Trophoblast cell (in vitro differentiated cells and primary cell): Measurements from ENCODE around the gene DDX11.
"Not testable (repeated sequence)": the region's sequence is repeated elsewhere in the genome, so short reads cannot be mapped to it uniquely, and the experiment has no call there.

Source experiments
- DNase-seq, 2 donors: peaks; one replicate each; pipeline ENCODE4 v3.0.0-alpha.2; 2016
- H2AFZ ChIP-seq: 2 replicates; pipeline ENCODE4 v1.6.1; 2013; ENCODE audit warnings: low read length, moderate library complexity, mild to moderate bottlenecking; ENCODE audit not compliant: insufficient read depth, poor library complexity
- H2AK5ac ChIP-seq: 2 replicates; pipeline ENCODE4 v1.6.1; 2013; ENCODE audit warnings: mild to moderate bottlenecking, low read length
- H2BK120ac ChIP-seq: 2 replicates; pipeline ENCODE4 v1.6.1; 2013; ENCODE audit warnings: low read length, mild to moderate bottlenecking, moderate library complexity; ENCODE audit not compliant: insufficient read depth, poor library complexity
- H2BK12ac ChIP-seq: 2 replicates; pipeline ENCODE4 v1.6.1; 2013; ENCODE audit warnings: mild to moderate bottlenecking, low read length, moderate library complexity
- H2BK5ac ChIP-seq: 2 replicates; pipeline ENCODE4 v1.6.1; 2013; ENCODE audit warnings: low read length, low read depth, moderate library complexity, mild to moderate bottlenecking; ENCODE audit not compliant: poor library complexity
- H3K14ac ChIP-seq: 2 replicates; pipeline ENCODE4 v1.6.1; 2013; ENCODE audit warnings: mild to moderate bottlenecking, low read length
- H3K18ac ChIP-seq: 2 replicates; pipeline ENCODE4 v1.6.1; 2013; ENCODE audit warnings: mild to moderate bottlenecking, low read length
- H3K23ac ChIP-seq: 2 replicates; pipeline ENCODE4 v1.6.1; 2013; ENCODE audit warnings: low read length
- H3K27ac ChIP-seq: 2 replicates; pipeline ENCODE4 v1.5.1; 2013; ENCODE audit warnings: low read depth, mild to moderate bottlenecking, inconsistent platforms, low read length, moderate library complexity
- H3K27me3 ChIP-seq: 2 replicates; pipeline ENCODE4 v1.6.1; 2013; ENCODE audit warnings: inconsistent platforms, mild to moderate bottlenecking, low read length, moderate library complexity; ENCODE audit not compliant: insufficient read depth
- H3K36me3 ChIP-seq, 2 experiments: 1 replicate in 1 of 2; 2 replicates in 1 of 2; pipeline ENCODE4 v1.6.1; 2013; ENCODE audit warnings: low read length in 2 of 2, mild to moderate bottlenecking in 2 of 2, moderate library complexity in 1 of 2; ENCODE audit not compliant: insufficient read depth in 2 of 2, control insufficient read depth in 1 of 2
- H3K4ac ChIP-seq: 2 replicates; pipeline ENCODE4 v1.6.1; 2013; ENCODE audit warnings: low read depth, mild to moderate bottlenecking, low read length, moderate library complexity
- H3K4me1 ChIP-seq, 2 experiments: 1 replicate in 1 of 2; 2 replicates in 1 of 2; pipeline ENCODE4 v1.6.1; 2013; ENCODE audit warnings: low read length in 2 of 2, mild to moderate bottlenecking in 2 of 2, moderate library complexity in 1 of 2; ENCODE audit not compliant: insufficient read depth in 2 of 2, control insufficient read depth in 1 of 2
- H3K4me2 ChIP-seq: 2 replicates; pipeline ENCODE4 v1.6.1; 2013; ENCODE audit warnings: inconsistent platforms, mild to moderate bottlenecking, low read length, moderate library complexity
- H3K4me3 ChIP-seq: 2 replicates; pipeline ENCODE4 v1.5.1; 2013; ENCODE audit warnings: mild to moderate bottlenecking, low read depth, low read length, inconsistent platforms
- H3K79me1 ChIP-seq: one replicate; pipeline ENCODE4 v1.6.1; 2013; ENCODE audit warnings: low read length
- H3K79me2 ChIP-seq: 2 replicates; pipeline ENCODE4 v1.6.1; 2013; ENCODE audit warnings: low read length, mild to moderate bottlenecking; ENCODE audit not compliant: control insufficient read depth, insufficient read depth, poor library complexity
- H3K9ac ChIP-seq: 2 replicates; pipeline ENCODE4 v1.6.1; 2013; ENCODE audit warnings: mild to moderate bottlenecking, low read length
- H3K9me3 ChIP-seq: 2 replicates; pipeline ENCODE4 v1.6.1; 2013; ENCODE audit warnings: low read depth, mild to moderate bottlenecking, control low read depth, inconsistent platforms, low read length; ENCODE audit not compliant: insufficient read depth
- H4K12ac ChIP-seq: 2 replicates; pipeline ENCODE4 v1.6.1; 2013; ENCODE audit warnings: low read depth, mild to moderate bottlenecking, low read length, moderate library complexity
- H4K8ac ChIP-seq: 2 replicates; pipeline ENCODE4 v1.6.1; 2013; ENCODE audit warnings: low read depth, mild to moderate bottlenecking, low read length, moderate library complexity
- H4K91ac ChIP-seq: one replicate; pipeline ENCODE4 v1.6.1; 2013; ENCODE audit warnings: low read depth, mild to moderate bottlenecking, low read length, moderate library complexity
- WGBS: extraction: QIAGEN DNeasy Blood & Tissue Kit; methylation state at CpG from one replicate; pipeline ENCODE4 v1.1.7; 2013; ENCODE audit warnings: missing lambda C conversion rate; ENCODE audit not compliant: insufficient read length, insufficient coverage; ENCODE audit errors: extremely low coverage; 5-methylcytosine and 5-hydroxymethylcytosine counted together

DDX11 gene

DNA sequence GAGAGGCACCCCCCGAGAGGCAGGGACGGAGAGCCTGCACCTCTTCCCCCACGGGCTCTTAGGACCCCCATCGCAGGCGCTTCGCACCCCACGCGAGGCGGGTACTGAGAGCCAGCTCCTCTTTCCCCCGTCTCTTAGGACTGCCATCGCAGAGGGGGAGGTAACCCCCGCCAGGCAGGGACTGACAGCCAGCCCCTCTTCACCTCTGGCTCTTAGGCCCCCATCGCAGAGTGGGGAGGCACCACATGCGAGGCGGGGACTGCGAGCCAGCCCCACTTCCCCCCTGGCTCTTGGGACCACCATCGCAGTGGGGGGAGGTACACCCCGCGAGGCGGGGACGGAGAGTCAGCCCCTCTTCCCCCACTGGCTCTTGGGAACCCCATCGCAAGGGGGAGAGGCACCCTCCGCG is 46.1 kb downstream of the DDX11 start:
- no peak for DNase-seq
- H2AK5ac ChIP-seq, result no peak overlapping the region
- H3K4me3 ChIP-seq, result no peak overlapping the region
- no peak overlapping the region for H2BK120ac ChIP-seq
- no peaks in the 10 kb centered on the region for H3K79me1 ChIP-seq
- H3K9ac ChIP-seq, result no peak overlapping the region
- no peaks in the 10 kb centered on the region for H3K9me3 ChIP-seq
- H3K4ac ChIP-seq, result no peak overlapping the region
- no peak overlapping the region for H4K12ac ChIP-seq
- no peaks in the 10 kb centered on the region for H3K36me3 ChIP-seq
- no peak overlapping the region for H3K4me2 ChIP-seq
- H4K8ac ChIP-seq, result no peak overlapping the region
- H3K18ac ChIP-seq, result no peak overlapping the region
- peaks cover 7 to 16% of the 10 kb centered on the region in 2 experiments for H3K4me1 ChIP-seq
- H2BK12ac ChIP-seq, result no peak overlapping the region
- H2BK5ac ChIP-seq, result no peak overlapping the region
- H4K91ac ChIP-seq, result no peak overlapping the region
- no peak overlapping the region for H3K23ac ChIP-seq
- H3K27ac ChIP-seq, result no peak overlapping the region
- no CpG with 5 or more reads among the region's 24 CpGs for WGBS
- H3K14ac ChIP-seq, result no peak overlapping the region
- H3K27me3 ChIP-seq, result peaks cover 30% of the 10 kb centered on the region
- no peak overlapping the region for H2AFZ ChIP-seq
- H3K79me2 ChIP-seq, result no peaks in the 10 kb centered on the region

DNA sequence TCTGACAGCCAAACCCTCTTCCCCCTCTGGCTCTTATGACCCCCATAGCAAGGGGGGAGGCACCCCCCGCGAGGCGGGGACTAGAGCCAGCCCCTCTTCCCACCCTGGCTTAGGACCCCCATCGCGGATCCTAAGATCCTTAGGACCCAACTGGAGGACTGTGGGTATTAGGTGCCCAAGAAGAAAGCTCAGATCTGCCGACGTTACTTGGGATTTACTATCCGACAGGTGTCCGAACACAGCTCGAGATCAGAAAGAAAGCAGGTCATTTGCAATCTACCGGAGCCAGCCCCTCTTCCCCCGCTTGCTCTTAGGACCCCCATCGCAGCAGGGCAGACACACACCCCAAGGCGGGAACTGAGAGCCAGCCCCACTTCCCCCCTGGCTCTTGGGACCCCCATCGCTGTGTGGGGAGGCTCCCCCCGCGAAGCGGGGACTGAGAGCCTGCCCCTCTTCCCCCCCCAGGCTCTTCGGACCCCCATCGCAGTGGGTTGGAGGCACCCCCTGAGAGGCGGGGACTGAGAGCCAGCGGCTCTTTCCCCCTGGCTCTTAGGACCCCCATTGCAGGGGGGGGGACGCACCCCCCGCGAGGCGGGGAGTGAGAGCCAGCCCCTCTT is 46.8 kb downstream of the DDX11 start:
- no CpG with 5 or more reads among the region's 26 CpGs for WGBS

DNA sequence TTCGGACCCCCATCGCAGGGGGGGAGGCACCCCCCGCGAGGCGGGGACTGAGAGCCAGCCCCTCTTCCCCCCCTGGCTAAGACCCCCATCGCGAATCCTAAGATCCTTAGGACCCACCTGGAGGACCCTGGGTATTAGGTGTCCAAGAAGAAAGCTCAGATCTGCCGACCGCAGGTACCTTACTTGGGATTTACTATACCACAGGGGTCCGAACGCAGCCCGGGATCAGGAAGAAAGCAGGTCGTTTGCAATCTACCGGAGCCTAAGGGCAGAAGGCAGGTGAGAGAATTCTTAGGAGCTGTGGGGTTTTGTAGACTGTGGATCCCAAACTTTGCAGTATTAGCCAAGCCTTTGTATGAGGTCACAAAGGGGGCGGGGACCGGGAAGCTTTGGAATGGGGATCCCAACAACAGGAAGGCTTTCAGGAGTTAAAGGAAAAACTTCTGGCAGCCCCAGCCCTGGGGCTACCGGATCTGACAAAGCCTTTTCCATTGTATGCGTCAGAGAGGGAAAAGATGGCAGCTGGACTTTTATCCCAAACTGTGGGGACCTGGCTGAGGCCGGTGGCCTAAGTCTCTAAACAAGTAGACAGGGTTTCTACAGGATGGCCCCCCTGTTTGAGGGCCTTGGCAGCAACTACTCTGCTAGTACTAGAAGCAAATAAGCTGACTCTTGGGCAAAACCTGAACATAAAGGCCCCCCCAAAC is 47.5 kb downstream of the DDX11 start:
- H4K8ac ChIP-seq, H3K79me1 ChIP-seq, H4K12ac ChIP-seq: not testable (repeated sequence)

More for the DNA sequence above, 46.8 kb downstream of the DDX11 start:
- no peak overlapping the region for H3K9ac ChIP-seq
- no peak overlapping the region for H3K18ac ChIP-seq
- H4K12ac ChIP-seq, result no peak overlapping the region
- peak overlapping the region; percentile 47 for H3K4me2 ChIP-seq
- H3K79me2 ChIP-seq, result no peaks in the 10 kb centered on the region
- H3K27me3 ChIP-seq, result peaks cover 30% of the 10 kb centered on the region
- no peak overlapping the region for H2BK120ac ChIP-seq
- H3K14ac ChIP-seq, result no peak overlapping the region
- H3K4me1 ChIP-seq, result peaks cover 7 to 16% of the 10 kb centered on the region in 2 experiments
- no peak overlapping the region for H2BK12ac ChIP-seq
- H3K9me3 ChIP-seq, result no peaks in the 10 kb centered on the region
- H4K8ac ChIP-seq, result no peak overlapping the region
- no peak overlapping the region for H3K23ac ChIP-seq
- no peaks in the 10 kb centered on the region for H3K36me3 ChIP-seq
- no peaks in the 10 kb centered on the region for H3K79me1 ChIP-seq
- H3K4ac ChIP-seq, result no peak overlapping the region
- no peak overlapping the region for H2AK5ac ChIP-seq
- no peak overlapping the region for H2BK5ac ChIP-seq
- H2AFZ ChIP-seq, result no peak overlapping the region
- no peak overlapping the region for H3K27ac ChIP-seq
- DNase-seq, result no peak
- H4K91ac ChIP-seq, result no peak overlapping the region
- no peak overlapping the region for H3K4me3 ChIP-seq

DNA sequence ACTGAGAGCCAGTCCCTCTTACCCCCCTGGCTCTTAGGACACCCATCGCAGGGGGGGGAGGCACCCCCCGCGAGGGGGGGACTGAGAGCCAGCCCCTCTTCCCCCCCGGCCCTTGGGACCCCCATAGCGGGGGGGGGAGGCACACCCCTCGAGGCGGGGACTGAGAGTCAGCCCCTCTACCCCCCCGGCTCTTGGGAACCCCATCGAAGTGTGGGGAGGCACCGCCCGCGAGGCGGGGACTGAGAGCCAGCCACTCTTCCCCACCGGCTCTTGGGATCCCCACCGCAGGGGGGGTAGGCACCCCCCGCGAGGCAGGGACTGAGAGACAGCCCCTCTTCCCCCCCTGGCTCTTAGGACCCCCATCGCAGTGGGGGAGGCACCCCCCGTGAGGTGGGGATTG is 48.8 kb downstream of the DDX11 start:
- no CpG with 5 or more reads among the region's 19 CpGs for WGBS
- Histone ChIP-seq H3K4me3 (no peak overlapping the region), H3K4ac (no peak overlapping the region), H2AFZ (no peak overlapping the region), H3K9ac (no peak overlapping the region), H3K79me2 (no peaks in the 10 kb centered on the region), H2AK5ac (no peak overlapping the region), H3K23ac (no peak overlapping the region), H2BK120ac (no peak overlapping the region), H3K27me3 (peaks cover 27% of the 10 kb centered on the region), H3K79me1 (no peaks in the 10 kb centered on the region), H3K36me3 (no peaks in the 10 kb centered on the region), H3K9me3 (no peaks in the 10 kb centered on the region), H2BK5ac (no peak overlapping the region), H3K18ac (no peak overlapping the region), H3K4me2 (no peak overlapping the region), H2BK12ac (no peak overlapping the region), H4K91ac (no peak overlapping the region), H3K27ac (no peak overlapping the region), H4K8ac (no peak overlapping the region), H4K12ac (no peak overlapping the region), H3K14ac (no peak overlapping the region), H3K4me1 (peaks cover 5 to 16% of the 10 kb centered on the region in 2 experiments)
- no peak for DNase-seq

More for the DNA sequence above, 47.5 kb downstream of the DDX11 start:
- H3K9ac ChIP-seq, H3K23ac ChIP-seq, DNase-seq, H3K27ac ChIP-seq, H2AFZ ChIP-seq, H3K4me3 ChIP-seq, H3K36me3 ChIP-seq, H4K91ac ChIP-seq, H3K9me3 ChIP-seq, H3K18ac ChIP-seq, H3K14ac ChIP-seq, H2AK5ac ChIP-seq, H2BK120ac ChIP-seq, H2BK12ac ChIP-seq, H3K79me2 ChIP-seq, H2BK5ac ChIP-seq, H3K4ac ChIP-seq: not testable (repeated sequence)
- Histone ChIP-seq H3K4me1 (peaks cover 7 to 16% of the 10 kb centered on the region in 2 experiments), H3K27me3 (peaks cover 30% of the 10 kb centered on the region), H3K4me2 (peak overlapping the region; percentile 47)
- no CpG with 5 or more reads among the region's 19 CpGs for WGBS
